IMR-90 (cell line): ENCODE data around the gene MSI1.

Experiments used
- BHLHE40 ChIP-seq: fragments of 150-350 bp; IDR thresholded peaks from 2 replicates; pipeline ENCODE4 v1.6.1; 2016; ENCODE audit warnings: mild to moderate bottlenecking, low read depth, low read length
- CEBPB ChIP-seq: IDR thresholded peaks from 2 replicates; pipeline ENCODE4 v1.6.1; 2012; ENCODE audit warnings: low read depth, low read length, improper control_type of control experiment
- CTCF ChIP-seq: conservative IDR thresholded peaks from 2 replicates; pipeline ENCODE4 v1.5.1; 2012; ENCODE audit warnings: mild to moderate bottlenecking, low read depth, low read length, improper control_type of control experiment
- MAFK ChIP-seq: IDR thresholded peaks from 2 replicates; pipeline ENCODE4 v1.6.1; 2012; ENCODE audit warnings: low read depth, low read length, improper control_type of control experiment
- MAZ ChIP-seq: IDR thresholded peaks from 2 replicates; pipeline ENCODE4 v1.6.1; 2012; ENCODE audit warnings: low read depth, mild to moderate bottlenecking, low read length, improper control_type of control experiment, moderate library complexity, borderline replicate concordance
- MXI1 ChIP-seq: IDR thresholded peaks from 2 replicates; pipeline ENCODE4 v1.6.1; 2012; ENCODE audit warnings: low read depth, mild to moderate bottlenecking, low read length, moderate library complexity, borderline replicate concordance
- NFE2L2 ChIP-seq: fragments of 150-350 bp; IDR thresholded peaks from 2 replicates; pipeline ENCODE4 v1.6.1; 2016; ENCODE audit warnings: low read depth, mild to moderate bottlenecking, low read length
- POLR2A ChIP-seq: IDR thresholded peaks from 2 replicates; pipeline ENCODE4 v1.6.1; 2012; ENCODE audit warnings: mild to moderate bottlenecking, low read depth, low read length
- RAD21 ChIP-seq: IDR thresholded peaks from 2 replicates; pipeline ENCODE4 v1.6.1; 2012; ENCODE audit warnings: low read length, improper control_type of control experiment
- RCOR1 ChIP-seq: IDR thresholded peaks from 2 replicates; pipeline ENCODE4 v1.6.1; 2012; ENCODE audit warnings: mild to moderate bottlenecking, low read length, improper control_type of control experiment; ENCODE audit not compliant: insufficient replicate concordance
- RFX5 ChIP-seq: IDR thresholded peaks from 2 replicates; pipeline ENCODE4 v1.8.0; 2012; ENCODE audit warnings: low read depth, mild to moderate bottlenecking, low read length, moderate library complexity
- SMC3 ChIP-seq: fragments of 150-350 bp; IDR thresholded peaks from 2 replicates; pipeline ENCODE4 v1.6.1; 2016; ENCODE audit warnings: low read depth, mild to moderate bottlenecking, antibody characterized with exemption, low read length, moderate library complexity
- TF ChIP-seq, protein P1 (sequence below): fragments of 150-350 bp; IDR thresholded peaks from 2 replicates; pipeline ENCODE4 v1.6.1; 2016; ENCODE audit warnings: low read depth, mild to moderate bottlenecking, low read length, moderate library complexity, borderline replicate concordance
- TF ChIP-seq, protein P2 (sequence below): fragments of 150-350 bp; IDR thresholded peaks from 2 replicates; pipeline ENCODE4 v1.6.1; 2017; ENCODE audit warnings: mild to moderate bottlenecking, antibody characterized with exemption, low read length, low read depth

- no peak for TF ChIP-seq CTCF
- TF ChIP-seq RFX5, result no peak
- no peak for TF ChIP-seq POLR2A
- no peak for TF ChIP-seq BHLHE40
- no peak for TF ChIP-seq NFE2L2
- no peak for TF ChIP-seq SMC3
- no peak for TF ChIP-seq CEBPB
- no peak for TF ChIP-seq MXI1
- TF ChIP-seq RAD21, result no peak
- TF ChIP-seq, protein P1, sequence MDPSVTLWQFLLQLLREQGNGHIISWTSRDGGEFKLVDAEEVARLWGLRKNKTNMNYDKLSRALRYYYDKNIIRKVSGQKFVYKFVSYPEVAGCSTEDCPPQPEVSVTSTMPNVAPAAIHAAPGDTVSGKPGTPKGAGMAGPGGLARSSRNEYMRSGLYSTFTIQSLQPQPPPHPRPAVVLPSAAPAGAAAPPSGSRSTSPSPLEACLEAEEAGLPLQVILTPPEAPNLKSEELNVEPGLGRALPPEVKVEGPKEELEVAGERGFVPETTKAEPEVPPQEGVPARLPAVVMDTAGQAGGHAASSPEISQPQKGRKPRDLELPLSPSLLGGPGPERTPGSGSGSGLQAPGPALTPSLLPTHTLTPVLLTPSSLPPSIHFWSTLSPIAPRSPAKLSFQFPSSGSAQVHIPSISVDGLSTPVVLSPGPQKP, result no peak
- TF ChIP-seq, protein P2, sequence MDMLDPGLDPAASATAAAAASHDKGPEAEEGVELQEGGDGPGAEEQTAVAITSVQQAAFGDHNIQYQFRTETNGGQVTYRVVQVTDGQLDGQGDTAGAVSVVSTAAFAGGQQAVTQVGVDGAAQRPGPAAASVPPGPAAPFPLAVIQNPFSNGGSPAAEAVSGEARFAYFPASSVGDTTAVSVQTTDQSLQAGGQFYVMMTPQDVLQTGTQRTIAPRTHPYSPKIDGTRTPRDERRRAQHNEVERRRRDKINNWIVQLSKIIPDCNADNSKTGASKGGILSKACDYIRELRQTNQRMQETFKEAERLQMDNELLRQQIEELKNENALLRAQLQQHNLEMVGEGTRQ, result no peak
- no peak for TF ChIP-seq MAFK
- no peak for TF ChIP-seq MAZ
- TF ChIP-seq RCOR1, result no peak
Observed at GRCh38 chr12:120321382-120322202, 47.4 kb downstream of the MSI1 start.
